ENCODE results near the gene FBXO22. TPM values are rescaled to one million over a fixed set of nuclear protein-coding genes. Genes with fewer than 3 reads are reported as not detected.
"Not testable (repeated sequence)": the region's sequence is repeated elsewhere in the genome, so short reads cannot be mapped to it uniquely, and the experiment has no call there.

FBXO22 gene
- total and polyA plus RNA-seq, 9 donors: 11.5 to 24.3 (median 20.0) TPM

DNA sequence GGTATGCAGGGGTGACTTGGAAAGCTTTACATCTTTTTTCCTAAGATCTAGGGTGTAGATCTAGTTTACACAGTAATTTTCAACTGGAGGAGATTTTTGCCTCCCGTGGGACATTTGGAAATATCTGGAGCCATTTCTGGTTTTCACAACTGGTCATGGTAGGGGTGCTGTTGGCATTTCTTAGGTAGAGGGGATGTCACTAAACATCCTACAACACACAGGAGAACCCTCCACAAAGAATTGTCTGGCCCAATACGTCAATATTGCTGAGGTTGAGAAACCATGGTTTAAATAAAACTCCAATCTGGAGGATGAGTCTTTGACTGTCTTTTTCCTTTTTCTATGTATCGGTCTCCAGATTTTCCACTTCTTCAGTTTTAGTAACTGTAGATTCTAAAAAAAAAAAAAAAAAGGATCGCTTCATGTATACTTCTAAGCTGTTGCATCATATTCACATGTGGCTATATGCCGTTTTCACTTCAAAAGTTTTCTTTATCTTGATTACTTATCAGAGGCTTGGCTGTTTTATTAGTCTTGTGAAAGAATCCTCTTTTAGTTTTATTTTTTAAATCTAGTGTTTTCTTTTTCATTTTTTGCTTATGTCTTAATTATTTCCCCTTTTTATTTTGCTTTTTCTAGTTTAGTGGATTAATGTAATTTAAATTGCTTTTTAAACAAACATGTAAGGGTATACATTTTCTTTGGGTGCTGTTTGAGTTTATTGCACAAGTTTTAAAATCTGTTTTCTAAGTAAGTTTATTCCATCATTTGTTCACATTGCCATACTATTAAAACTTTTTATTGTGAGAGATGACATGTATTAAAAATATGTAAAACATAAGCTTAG lies 39.2 kb upstream of the FBXO22 start:
- Histone ChIP-seq H3K27ac (no peak overlapping the region), H3K4me1 (ENCODE audit: insufficient read depth) (no peaks in the 10 kb centered on the region), H3K27me3 (no peaks in the 10 kb centered on the region), H3K4me3 (no peak overlapping the region), H3K9me3 (no peaks in the 10 kb centered on the region), H3K36me3 (no peaks in the 10 kb centered on the region)
- intact Hi-C loops (cut with DNase I): no loop called here
- DNase-seq: no peak
- TF ChIP-seq CTCF (IDR thresholded peaks at IDR 0.05) (no peak), EP300 (IDR thresholded peaks at IDR 0.05) (no peak), POLR2A (IDR thresholded peaks at IDR 0.05) (no peak)
- WGBS, 3 donors: 76 to 84% (median 78%) methylated on average over 5 of the region's 5 CpGs

DNA sequence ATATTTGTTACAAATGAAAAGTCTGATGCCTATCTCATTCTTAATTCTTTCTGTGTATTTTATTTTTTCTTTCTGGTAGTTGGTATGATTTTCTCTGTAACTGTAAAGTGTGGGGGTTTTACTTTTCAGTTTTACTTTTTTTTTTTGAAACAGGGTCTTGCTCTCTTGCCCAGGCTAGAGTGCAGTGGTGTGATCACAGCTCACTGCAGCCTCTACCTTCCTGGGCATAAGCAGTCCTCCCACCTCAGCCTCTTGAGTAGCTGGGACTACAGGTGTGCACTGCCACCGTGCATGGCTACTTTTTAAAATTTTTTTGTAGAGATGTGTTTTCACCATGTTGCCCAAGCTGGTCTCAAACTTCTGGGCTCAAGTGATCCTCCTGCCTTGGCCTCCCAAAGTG lies 37.6 kb upstream of the FBXO22 start:
- H3K27ac ChIP-seq; H3K27me3 ChIP-seq; H3K9me3 ChIP-seq; H3K4me3 ChIP-seq; H3K36me3 ChIP-seq; H3K4me1 ChIP-seq (ENCODE audit: insufficient read depth); intact Hi-C loops (cut with DNase I); DNase-seq: not testable (repeated sequence)
- 81 to 97% (median 91%) methylated on average over 1 of the region's 1 CpG for WGBS, 3 donors

DNA sequence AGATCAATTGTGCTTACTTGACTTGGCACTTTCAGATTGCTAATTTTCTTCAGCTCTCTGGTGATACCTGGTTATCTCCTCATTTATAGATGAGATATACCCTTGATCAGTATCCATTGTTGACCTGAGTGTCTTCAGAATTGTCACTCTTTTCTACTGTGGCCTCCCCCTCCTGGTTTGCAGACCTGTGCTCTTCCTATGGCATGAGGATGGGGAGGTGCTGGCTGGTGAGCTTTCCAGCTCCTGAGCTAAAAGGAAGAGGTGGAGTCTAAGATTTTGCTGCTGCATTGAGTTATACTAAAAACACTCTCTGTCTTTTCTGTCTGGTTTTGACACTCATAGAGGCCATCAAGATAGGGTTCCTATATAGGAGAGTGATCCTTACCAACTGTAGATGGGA lies 36.8 kb upstream of the FBXO22 start:
- no peaks in the 10 kb centered on the region for H3K27me3 ChIP-seq
- H3K36me3 ChIP-seq: no peaks in the 10 kb centered on the region
- no peak for DNase-seq
- H3K4me1 ChIP-seq (ENCODE audit: insufficient read depth): no peaks in the 10 kb centered on the region
- H3K4me3 ChIP-seq: no peak overlapping the region
- no peaks in the 10 kb centered on the region for H3K9me3 ChIP-seq
- no peak overlapping the region for H3K27ac ChIP-seq
- TF ChIP-seq POLR2A (IDR thresholded peaks at IDR 0.05) (no peak), CTCF (IDR thresholded peaks at IDR 0.05) (no peak), EP300 (IDR thresholded peaks at IDR 0.05) (no peak)
- intact Hi-C loops (cut with DNase I): no loop called here

DNA sequence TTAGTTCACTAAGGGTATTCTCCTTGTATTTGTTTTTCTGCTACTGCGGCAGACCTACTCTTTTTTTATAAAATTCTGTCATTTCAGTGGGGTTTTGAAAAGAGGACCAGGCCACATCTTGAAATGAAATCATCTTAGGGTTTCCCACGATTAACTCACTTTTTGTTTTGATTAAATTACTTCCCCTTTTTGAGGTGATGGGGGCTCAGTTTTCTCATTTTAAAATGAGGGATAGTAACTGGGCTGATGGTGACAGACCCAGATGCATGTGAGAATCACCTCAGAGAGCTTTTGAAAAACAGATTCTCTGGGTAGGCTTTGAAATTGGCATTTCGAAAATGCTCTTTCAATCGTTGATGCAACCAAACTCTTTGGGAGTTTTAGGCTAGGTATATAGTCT lies 36.2 kb upstream of the FBXO22 start:
- WGBS, 3 donors: 79 to 83% (median 81%) methylated on average over 4 of the region's 4 CpGs
- Histone ChIP-seq H3K27ac (no peak overlapping the region), H3K4me3 (no peak overlapping the region), H3K9me3 (no peaks in the 10 kb centered on the region), H3K36me3 (no peaks in the 10 kb centered on the region), H3K4me1 (ENCODE audit: insufficient read depth) (no peaks in the 10 kb centered on the region), H3K27me3 (no peaks in the 10 kb centered on the region)
- TF ChIP-seq POLR2A (IDR thresholded peaks at IDR 0.05) (no peak), EP300 (IDR thresholded peaks at IDR 0.05) (no peak), CTCF (IDR thresholded peaks at IDR 0.05) (no peak)
- intact Hi-C loops (cut with DNase I): no loop called here
- no peak for DNase-seq

GRCh38 chr15:75868019-75868418 lies 35.7 kb upstream of the FBXO22 start:
- no peak for TF ChIP-seq EP300 (IDR thresholded peaks at IDR 0.05)
- no peak for TF ChIP-seq POLR2A (IDR thresholded peaks at IDR 0.05)
- no peak for TF ChIP-seq CTCF (IDR thresholded peaks at IDR 0.05)
- Histone ChIP-seq H3K9me3 (no peaks in the 10 kb centered on the region), H3K36me3 (no peaks in the 10 kb centered on the region), H3K4me1 (ENCODE audit: insufficient read depth) (no peaks in the 10 kb centered on the region), H3K4me3 (no peak overlapping the region), H3K27me3 (no peaks in the 10 kb centered on the region), H3K27ac (no peak overlapping the region)
- intact Hi-C loops (cut with DNase I): no loop called here
- no peak for DNase-seq
- WGBS, 3 donors: 95 to 98% (median 97%) methylated on average over 3 of the region's 3 CpGs

Measured in ovary (tissue), 9 donors.